Keratinocyte (primary cell): Measurements from ENCODE around the gene GRK5. TPM values are rescaled to one million over a fixed set of nuclear protein-coding genes. Genes with fewer than 3 reads are reported as not detected.

Source experiments
- DNase-seq: peaks from one replicate; pipeline ENCODE4 v3.0.0-alpha.2; 2011; ENCODE audit warnings: low read depth, missing footprints, low spot score
- FAIRE-seq: peaks from 2 replicates; lab custom pipeline; 2011; peaks lifted over from hg19 to GRCh38; lab: Jason Lieb, UNC
- H2AFZ ChIP-seq: 2 replicates; pipeline ENCODE4 v1.6.0; 2012; ENCODE audit warnings: low read length, control low read depth, inconsistent platforms; ENCODE audit not compliant: control insufficient read depth
- H3K27ac ChIP-seq: 2 replicates; pipeline ENCODE4 v1.5.1; 2011; ENCODE audit warnings: low read length; ENCODE audit not compliant: control insufficient read depth, insufficient read depth
- H3K27me3 ChIP-seq: 3 replicates; pipeline ENCODE4 v1.6.0; 2011; ENCODE audit warnings: low read length; ENCODE audit not compliant: control insufficient read depth, insufficient read depth; ENCODE audit errors: extremely low read depth
- H3K36me3 ChIP-seq, 2 experiments: 2 replicates in 1 of 2; 3 replicates in 1 of 2; pipeline ENCODE4 v1.5.1; 2011; ENCODE audit warnings: low read length in 2 of 2, mild to moderate bottlenecking in 1 of 2; ENCODE audit not compliant: control insufficient read depth in 2 of 2, insufficient read depth in 2 of 2; ENCODE audit errors: extremely low read depth in 1 of 2
- H3K4me1 ChIP-seq: 3 replicates; pipeline ENCODE4 v1.5.1; 2011; ENCODE audit warnings: low read length; ENCODE audit not compliant: control insufficient read depth, insufficient read depth; ENCODE audit errors: extremely low read depth
- H3K4me2 ChIP-seq: 3 replicates; pipeline ENCODE4 v1.6.0; 2011; ENCODE audit warnings: low read depth, low read length; ENCODE audit not compliant: control insufficient read depth, insufficient read depth; ENCODE audit errors: extremely low read depth
- H3K4me3 ChIP-seq, 3 experiments: fragments of 200-600 bp in 1 of 3; sonication (generic) in 1 of 3; 2 replicates in 2 of 3; 3 replicates in 1 of 3; pipeline ENCODE4 v1.5.1; 2011 to 2016; ENCODE audit warnings: low read length in 3 of 3, mild to moderate bottlenecking in 3 of 3, control low read depth in 2 of 3, inconsistent platforms in 1 of 3, low read depth in 1 of 3, mixed read lengths in 1 of 3, mixed run types in 1 of 3, moderate library complexity in 1 of 3; ENCODE audit not compliant: control insufficient read depth in 2 of 3, insufficient read depth in 2 of 3; ENCODE audit errors: extremely low read depth in 1 of 3
- H3K79me2 ChIP-seq: 2 replicates; pipeline ENCODE4 v1.6.0; 2012; ENCODE audit warnings: low read length; ENCODE audit not compliant: control insufficient read depth, insufficient read depth
- H3K9ac ChIP-seq: 3 replicates; pipeline ENCODE4 v1.6.0; 2011; ENCODE audit warnings: low read length; ENCODE audit not compliant: control insufficient read depth, insufficient read depth; ENCODE audit errors: extremely low read depth
- H3K9me1 ChIP-seq: 3 replicates; pipeline ENCODE4 v1.6.0; 2011; ENCODE audit warnings: low read length; ENCODE audit not compliant: control insufficient read depth, insufficient read depth; ENCODE audit errors: extremely low read depth
- H3K9me3 ChIP-seq: 2 replicates; pipeline ENCODE4 v1.5.1; 2012; ENCODE audit warnings: low read depth, low read length; ENCODE audit not compliant: control insufficient read depth
- H4K20me1 ChIP-seq: 3 replicates; pipeline ENCODE4 v1.6.0; 2011; ENCODE audit warnings: low read length; ENCODE audit not compliant: control insufficient read depth, insufficient read depth; ENCODE audit errors: extremely low read depth
- CTCF ChIP-seq, 3 experiments: IDR thresholded peaks in 1 of 3; conservative IDR thresholded peaks in 1 of 3; optimal IDR thresholded peaks in 1 of 3; 2 replicates in 2 of 3; 3 replicates in 1 of 3; pipeline versions ENCODE3 to v1.5.1; 2011; ENCODE audit warnings: low read length in 3 of 3, mild to moderate bottlenecking in 3 of 3, moderate library complexity in 2 of 3, control low read depth in 1 of 3, inconsistent platforms in 1 of 3; ENCODE audit not compliant: insufficient read depth in 2 of 3; ENCODE audit errors: extremely low read depth in 1 of 3
- EZH2 ChIP-seq: IDR thresholded peaks from one replicate; pipeline ENCODE4 v1.6.1; 2012; ENCODE audit warnings: inconsistent platforms, mild to moderate bottlenecking, low read length, moderate library complexity
- dilution Hi-C: fragments of 300-500 bp; cut with MboI; formaldehyde crosslinking; loops from one replicate; pipeline ENCODE4 v1.7.0; 2020; ENCODE audit warnings: low sequenced_read_pairs; ENCODE audit not compliant: extremely low pct_ligation_motif_present
- polyA plus RNA-seq, 5 experiments: library from polyadenylated mRNA; depleted of rRNA in 3 of 5; stranded (reverse) in 3 of 5; stranded (forward) in 1 of 5; unstranded in 1 of 5; fragments of >200 nt; gene quantifications; 1 replicate in 1 of 5; 2 replicates in 3 of 5; 3 replicates in 1 of 5; pipeline versions ENCODE4 v1.2.1 to v1.2.3, GENCODE V29; 2011 to 2012; ENCODE audit warnings: missing spikeins in 2 of 5, low read depth in 1 of 5, low replicate concordance in 1 of 5

The GRK5 gene
- polyA plus RNA-seq, 1 donor (not counting 4 experiments of a cell fraction or from before 2014, with no cell fraction given), result 7.6 TPM

GRCh38 chr10:119314061-119314460, 106.7 kb downstream of the GRK5 start:
- Histone ChIP-seq H3K4me2 (no peak overlapping the region), H3K9me3 (no peaks in the 10 kb centered on the region), H3K4me1 (peaks cover 30% of the 10 kb centered on the region), H3K9ac (no peak overlapping the region), H4K20me1 (no peaks in the 10 kb centered on the region), H3K27me3 (no peaks in the 10 kb centered on the region), H3K27ac (no peak overlapping the region), H3K36me3 (no peaks in the 10 kb centered on the region), H3K79me2 (peaks cover 2% of the 10 kb centered on the region), H3K4me3 (no peak overlapping the region), H2AFZ (no peak overlapping the region), H3K9me1 (peaks cover 6% of the 10 kb centered on the region)
- dilution Hi-C loops, result no loop called here
- DNase-seq, result no peak
- TF ChIP-seq CTCF (optimal IDR thresholded peaks at IDR 0.05 in 1 of 3, IDR thresholded peaks at IDR 0.05 in 1 of 3, conservative IDR thresholded peaks at IDR 0.05 in 1 of 3; ENCODE audit: extremely low read depth in 1 of 3, insufficient read depth in 2 of 3, low read length in 3 of 3) (no peak), EZH2 (no peak)
- no peak for FAIRE-seq

- Histone ChIP-seq H4K20me1 (no peaks in the 10 kb centered on the region), H3K4me1 (peaks cover 30% of the 10 kb centered on the region), H3K36me3 (no peaks in the 10 kb centered on the region), H3K4me3 (no peak overlapping the region), H3K9me1 (peaks cover 6% of the 10 kb centered on the region), H3K27ac (no peak overlapping the region), H3K79me2 (peaks cover 2% of the 10 kb centered on the region), H3K27me3 (no peaks in the 10 kb centered on the region), H3K4me2 (no peak overlapping the region), H3K9me3 (no peaks in the 10 kb centered on the region), H3K9ac (no peak overlapping the region), H2AFZ (no peak overlapping the region)
- dilution Hi-C loops, result no loop called here
- FAIRE-seq (no peak), DNase-seq (no peak)
- TF ChIP-seq EZH2, result no peak
- TF ChIP-seq CTCF (optimal IDR thresholded peaks at IDR 0.05 in 1 of 3, IDR thresholded peaks at IDR 0.05 in 1 of 3, conservative IDR thresholded peaks at IDR 0.05 in 1 of 3; ENCODE audit: extremely low read depth in 1 of 3, insufficient read depth in 2 of 3, low read length in 3 of 3), result no peak
Measured at GRCh38 chr10:119314486-119314885, 107.1 kb downstream of the GRK5 start.
